ENCODE measurements around the gene PJVK.

The PJVK gene

GRCh38 chr2:178429336-178429735 lies 21.8 kb upstream of the PJVK start:
- no peak overlapping the region for H3K4me3 ChIP-seq (ENCODE audit: low read depth, low read length)
- TF ChIP-seq CTCF (IDR thresholded peaks at IDR 0.05; ENCODE audit: borderline replicate concordance, insufficient read depth, low read depth, low read length): no peak

- no peak overlapping the region for H3K4me3 ChIP-seq (ENCODE audit: low read depth, low read length)
Measured at GRCh38 chr2:178436662-178437061, 14.5 kb upstream of the PJVK start.

GRCh38 chr2:178441426-178441825 lies 9.8 kb upstream of the PJVK start:
- no peak for TF ChIP-seq CTCF (IDR thresholded peaks at IDR 0.05; ENCODE audit: borderline replicate concordance, insufficient read depth, low read depth, low read length)
- no peak overlapping the region for H3K4me3 ChIP-seq (ENCODE audit: low read depth, low read length)

More at GRCh38 chr2:178436662-178437061, 14.5 kb upstream of the PJVK start:
- TF ChIP-seq CTCF (IDR thresholded peaks at IDR 0.05; ENCODE audit: borderline replicate concordance, insufficient read depth, low read depth, low read length): no peak

- TF ChIP-seq CTCF (IDR thresholded peaks at IDR 0.05; ENCODE audit: borderline replicate concordance, insufficient read depth, low read depth, low read length): no peak
- peak overlapping the region; percentile 93 for H3K4me3 ChIP-seq (ENCODE audit: low read depth, low read length)
Measured at GRCh38 chr2:178448968-178449661, 2.1 kb upstream of the PJVK start.

GRCh38 chr2:178449700-178450523 lies 1.3 kb upstream of the PJVK start:
- H3K4me3 ChIP-seq (ENCODE audit: low read depth, low read length): peak overlapping the region; percentile 93
- TF ChIP-seq CTCF (IDR thresholded peaks at IDR 0.05; ENCODE audit: borderline replicate concordance, insufficient read depth, low read depth, low read length): no peak

- peak overlapping the region; percentile 93 for H3K4me3 ChIP-seq (ENCODE audit: low read depth, low read length)
- TF ChIP-seq CTCF (IDR thresholded peaks at IDR 0.05; ENCODE audit: borderline replicate concordance, insufficient read depth, low read depth, low read length): no peak
Measured at GRCh38 chr2:178450524-178450773, 729 bp upstream of the PJVK start.

GRCh38 chr2:178452334-178452733 lies 1.2 kb downstream of the PJVK start:
- TF ChIP-seq CTCF (IDR thresholded peaks at IDR 0.05; ENCODE audit: borderline replicate concordance, insufficient read depth, low read depth, low read length): no peak
- H3K4me3 ChIP-seq (ENCODE audit: low read depth, low read length): no peak overlapping the region

All from GM12875 (cell line).